NCI-H82 treated with DMSO at 0.1 percent for 48 hours (cell line): ENCODE results near the gene EYA4.
A peak's percentile ranks its signal among the peaks of the same experiment; 100 is the strongest.

Experiments used
- DNase-seq: peaks from one replicate; lab custom pipeline; 2025; ENCODE audit not compliant: unreplicated experiment; lab: John Stamatoyannopoulos, UW

Gene EYA4

DNA sequence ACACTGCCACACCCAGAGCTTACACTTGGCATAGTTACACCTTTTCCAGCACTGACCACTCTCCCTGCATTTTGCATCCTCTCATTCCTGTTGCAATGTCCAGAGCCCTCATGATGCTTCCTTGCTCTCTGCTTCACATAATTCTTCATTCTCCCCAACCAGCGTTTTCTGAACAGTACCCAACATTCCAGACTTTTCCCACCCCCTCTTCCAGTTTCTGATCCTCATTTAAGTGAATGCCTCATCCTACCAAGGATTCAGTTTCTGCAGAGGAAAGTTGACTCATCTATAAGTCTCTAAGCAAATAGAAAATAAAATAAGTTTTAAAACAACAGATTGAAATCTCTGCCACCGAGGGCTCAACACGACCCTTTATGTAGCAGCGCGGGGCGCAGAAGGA lies 326.5 kb downstream of the EYA4 start:
- no peak for DNase-seq

DNA sequence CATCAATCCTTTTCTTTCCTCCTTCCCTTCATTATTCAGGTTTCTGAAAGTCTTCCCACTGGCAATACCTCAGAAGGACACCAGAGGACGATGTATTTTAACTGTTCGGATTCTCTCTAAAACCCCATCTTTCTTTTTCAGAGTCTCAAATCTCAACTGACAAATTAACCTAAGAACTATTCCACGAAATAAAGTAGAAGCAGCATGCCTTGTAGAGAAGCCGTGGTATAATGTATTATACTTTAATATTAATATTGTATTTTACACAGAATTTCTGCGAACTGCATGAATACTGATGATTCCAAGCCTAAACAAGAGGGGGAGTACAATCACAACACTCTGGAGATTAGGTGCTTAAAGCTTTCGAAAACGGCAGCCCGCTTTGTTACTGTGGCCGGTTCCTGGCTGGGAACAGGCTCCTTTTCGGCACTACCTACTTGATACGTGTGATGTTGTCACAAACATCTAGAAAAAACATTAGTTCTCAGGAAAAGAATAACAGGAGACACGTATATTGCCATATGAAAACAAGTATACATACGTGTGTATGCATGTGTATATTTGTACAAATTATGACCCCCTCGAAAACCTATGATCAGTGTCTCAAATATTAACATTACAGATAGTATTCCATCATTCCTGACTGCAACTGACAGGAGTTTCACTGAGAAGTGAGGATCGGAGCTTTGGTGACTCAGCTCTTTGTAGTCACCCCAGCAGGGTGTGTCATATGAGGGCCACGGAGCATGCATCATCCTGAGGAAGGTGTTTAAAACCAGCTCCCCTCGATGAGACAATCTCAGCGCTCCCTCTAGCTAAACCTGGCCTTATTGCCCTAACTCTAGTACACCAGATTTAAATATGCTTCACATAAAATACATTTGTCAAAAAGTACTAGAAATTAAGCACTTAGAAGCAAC lies 328.1 kb downstream of the EYA4 start:
- DNase-seq = peak; percentile 16

DNA sequence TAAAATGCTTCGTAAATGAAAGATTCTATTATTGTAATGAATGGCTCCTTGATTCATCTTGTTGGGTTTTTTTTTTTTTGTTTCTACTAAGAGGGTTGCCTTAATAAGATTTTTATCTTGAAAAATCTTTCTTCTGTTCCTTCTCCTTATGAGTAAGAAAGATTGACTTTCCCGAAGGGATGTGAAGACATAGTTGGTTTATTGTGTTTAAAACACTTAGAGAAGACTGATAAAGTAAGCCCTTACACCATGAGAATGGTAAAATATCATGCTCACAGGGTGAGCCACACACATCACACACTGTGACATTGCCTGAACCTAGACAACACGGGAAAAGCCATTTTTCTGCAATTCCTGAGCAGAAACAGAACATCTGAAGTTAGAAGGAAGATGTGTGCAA lies 330.5 kb downstream of the EYA4 start:
- no peak for DNase-seq

DNA sequence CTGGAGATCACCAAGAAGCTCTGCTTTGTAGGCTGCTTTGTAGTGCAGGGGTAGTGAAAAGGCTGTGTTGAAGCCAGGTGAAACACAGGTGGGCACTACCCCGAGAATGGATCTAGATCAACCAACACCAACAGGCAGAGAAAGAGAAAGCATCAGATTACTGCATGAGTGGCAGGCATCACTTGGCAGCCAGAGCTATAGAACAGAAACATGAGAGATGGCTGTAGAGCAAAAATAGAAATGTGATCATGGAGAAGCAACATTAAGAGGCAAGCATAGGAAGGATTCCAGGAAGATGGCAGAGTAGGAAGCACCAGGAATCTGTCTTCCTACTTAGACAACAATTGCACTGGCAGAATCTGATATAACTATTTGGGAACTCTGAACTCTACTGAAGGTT lies 336.7 kb downstream of the EYA4 start:
- no peak for DNase-seq
